ENCODE results near the gene CDH23.

The CDH23 gene

DNA sequence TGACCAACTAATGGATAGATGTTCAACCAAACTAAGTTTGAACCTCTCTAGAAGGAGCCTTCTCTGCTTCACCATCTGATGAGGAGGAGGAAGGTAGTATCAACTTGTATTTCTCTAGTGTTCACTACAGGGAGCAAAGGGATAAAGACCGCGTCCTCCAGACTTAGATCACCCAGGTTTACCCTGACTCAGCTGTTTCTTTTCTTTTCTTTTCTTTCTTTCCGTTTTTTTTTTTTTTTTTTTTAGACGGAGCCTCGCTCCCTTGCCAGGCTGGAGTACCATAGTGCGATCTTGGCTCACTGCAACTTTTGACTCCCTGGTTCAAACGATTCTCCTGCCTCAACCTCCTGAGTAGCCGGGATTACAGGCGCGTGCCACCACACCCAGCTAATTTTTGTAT is 263.0 kb downstream of the CDH23 start:
- no peaks in the 10 kb centered on the region for H3K9me3 ChIP-seq (ENCODE audit: insufficient read depth, low read depth, low read length)
- peaks cover 10% of the 10 kb centered on the region for H3K4me1 ChIP-seq (ENCODE audit: insufficient read depth, low read length, poor library complexity, severe bottlenecking)
- no peaks in the 10 kb centered on the region for H3K9me2 ChIP-seq (replicated peaks; ENCODE audit: low read depth, low read length)
- no peaks in the 10 kb centered on the region for H3K36me3 ChIP-seq (ENCODE audit: insufficient read depth, low read length)
- no peak overlapping the region for H2AFZ ChIP-seq (ENCODE audit: low read length)
- no peaks in the 10 kb centered on the region for H3K27me3 ChIP-seq (ENCODE audit: insufficient read depth, low read length, poor library complexity, severe bottlenecking)
- no peaks in the 10 kb centered on the region for H4K20me1 ChIP-seq (ENCODE audit: insufficient read depth, low read length, poor library complexity, severe bottlenecking)
- no peak for TF ChIP-seq EZH2phosphoT487 (IDR thresholded peaks at IDR 0.05; ENCODE audit: borderline replicate concordance)
- TF ChIP-seq, protein P1, sequence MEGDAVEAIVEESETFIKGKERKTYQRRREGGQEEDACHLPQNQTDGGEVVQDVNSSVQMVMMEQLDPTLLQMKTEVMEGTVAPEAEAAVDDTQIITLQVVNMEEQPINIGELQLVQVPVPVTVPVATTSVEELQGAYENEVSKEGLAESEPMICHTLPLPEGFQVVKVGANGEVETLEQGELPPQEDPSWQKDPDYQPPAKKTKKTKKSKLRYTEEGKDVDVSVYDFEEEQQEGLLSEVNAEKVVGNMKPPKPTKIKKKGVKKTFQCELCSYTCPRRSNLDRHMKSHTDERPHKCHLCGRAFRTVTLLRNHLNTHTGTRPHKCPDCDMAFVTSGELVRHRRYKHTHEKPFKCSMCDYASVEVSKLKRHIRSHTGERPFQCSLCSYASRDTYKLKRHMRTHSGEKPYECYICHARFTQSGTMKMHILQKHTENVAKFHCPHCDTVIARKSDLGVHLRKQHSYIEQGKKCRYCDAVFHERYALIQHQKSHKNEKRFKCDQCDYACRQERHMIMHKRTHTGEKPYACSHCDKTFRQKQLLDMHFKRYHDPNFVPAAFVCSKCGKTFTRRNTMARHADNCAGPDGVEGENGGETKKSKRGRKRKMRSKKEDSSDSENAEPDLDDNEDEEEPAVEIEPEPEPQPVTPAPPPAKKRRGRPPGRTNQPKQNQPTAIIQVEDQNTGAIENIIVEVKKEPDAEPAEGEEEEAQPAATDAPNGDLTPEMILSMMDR (conservative IDR thresholded peaks at IDR 0.05; ENCODE audit: low read length) = no peak
- no peak overlapping the region for H3K4me3 ChIP-seq (ENCODE audit: low read length, poor library complexity, severe bottlenecking)
- H3K4me2 ChIP-seq (ENCODE audit: low read depth, low read length, poor library complexity, severe bottlenecking) = peak overlapping the region; percentile 5
- H3F3A ChIP-seq (ENCODE audit: low read depth) = no peaks in the 10 kb centered on the region
- H3K79me2 ChIP-seq (ENCODE audit: insufficient read depth, low read length) = no peaks in the 10 kb centered on the region
- H3K9ac ChIP-seq (ENCODE audit: low read depth, low read length, poor library complexity, severe bottlenecking) = no peak overlapping the region

DNA sequence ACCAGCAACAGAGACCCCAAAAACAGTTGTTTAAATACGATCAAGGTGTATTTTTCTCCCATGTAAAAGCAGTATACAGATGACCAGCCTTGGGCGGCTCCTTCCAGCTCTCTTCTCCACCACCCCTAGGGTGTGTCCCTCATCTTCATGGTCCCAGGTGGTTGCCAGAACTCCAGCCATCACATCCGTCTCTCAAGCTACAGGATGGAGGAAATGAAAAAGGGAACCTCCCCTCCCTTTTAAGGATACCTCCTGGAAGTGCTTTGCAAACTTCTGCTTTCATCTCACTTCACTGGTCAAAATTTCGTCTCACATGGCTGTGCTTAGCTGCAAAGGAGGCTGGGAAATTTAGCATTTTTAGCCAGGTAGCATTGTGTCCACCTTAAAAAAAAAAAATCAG is 263.6 kb downstream of the CDH23 start:
- H3K27me3 ChIP-seq (ENCODE audit: insufficient read depth, low read length, poor library complexity, severe bottlenecking) = no peaks in the 10 kb centered on the region
- H3K9me2 ChIP-seq (replicated peaks; ENCODE audit: low read depth, low read length) = no peaks in the 10 kb centered on the region
- no peak overlapping the region for H3K4me2 ChIP-seq (ENCODE audit: low read depth, low read length, poor library complexity, severe bottlenecking)
- H3K9me3 ChIP-seq (ENCODE audit: insufficient read depth, low read depth, low read length) = no peaks in the 10 kb centered on the region
- H3K36me3 ChIP-seq (ENCODE audit: insufficient read depth, low read length) = no peaks in the 10 kb centered on the region
- H3K4me3 ChIP-seq (ENCODE audit: low read length, poor library complexity, severe bottlenecking) = no peak overlapping the region
- no peak for TF ChIP-seq EZH2phosphoT487 (IDR thresholded peaks at IDR 0.05; ENCODE audit: borderline replicate concordance)
- TF ChIP-seq, protein P1 (conservative IDR thresholded peaks at IDR 0.05; ENCODE audit: low read length) = no peak
- peaks cover 10% of the 10 kb centered on the region for H3K4me1 ChIP-seq (ENCODE audit: insufficient read depth, low read length, poor library complexity, severe bottlenecking)
- H3F3A ChIP-seq (ENCODE audit: low read depth) = no peaks in the 10 kb centered on the region
- no peaks in the 10 kb centered on the region for H4K20me1 ChIP-seq (ENCODE audit: insufficient read depth, low read length, poor library complexity, severe bottlenecking)
- no peak overlapping the region for H3K9ac ChIP-seq (ENCODE audit: low read depth, low read length, poor library complexity, severe bottlenecking)
- no peaks in the 10 kb centered on the region for H3K79me2 ChIP-seq (ENCODE audit: insufficient read depth, low read length)
- no peak overlapping the region for H2AFZ ChIP-seq (ENCODE audit: low read length)

DNA sequence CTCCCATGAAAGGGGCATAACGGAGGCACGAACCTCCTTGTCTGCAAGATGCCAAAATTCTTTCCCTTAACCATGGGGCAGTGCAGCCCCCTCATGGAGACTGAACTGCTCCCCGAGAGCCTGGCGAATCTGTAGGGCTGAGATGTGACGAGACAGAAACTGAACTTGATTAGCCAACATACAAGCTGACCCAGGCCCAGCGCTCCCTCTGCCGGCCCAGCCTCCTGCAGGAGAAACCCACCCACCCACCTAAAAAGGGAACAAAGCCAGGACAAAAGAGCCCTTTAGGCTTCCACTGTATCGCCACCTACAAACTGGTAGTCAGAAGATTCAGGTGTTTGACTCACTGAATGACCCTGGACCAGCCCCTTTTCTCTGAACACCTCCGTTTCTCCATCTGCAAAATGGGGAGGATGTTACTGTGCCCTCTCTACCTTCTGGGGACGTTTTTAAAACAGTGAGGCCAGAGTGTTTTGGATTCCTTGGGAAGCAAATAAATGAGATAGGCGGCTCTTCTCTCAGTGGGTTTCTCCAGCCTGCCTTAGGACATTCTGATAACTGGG is 264.4 kb downstream of the CDH23 start:
- no peak overlapping the region for H2AFZ ChIP-seq (ENCODE audit: low read length)
- H3K4me1 ChIP-seq (ENCODE audit: insufficient read depth, low read length, poor library complexity, severe bottlenecking) = peaks cover 10% of the 10 kb centered on the region
- no peaks in the 10 kb centered on the region for H3K36me3 ChIP-seq (ENCODE audit: insufficient read depth, low read length)
- no peak overlapping the region for H3K4me2 ChIP-seq (ENCODE audit: low read depth, low read length, poor library complexity, severe bottlenecking)
- H3K9me3 ChIP-seq (ENCODE audit: insufficient read depth, low read depth, low read length) = no peaks in the 10 kb centered on the region
- H4K20me1 ChIP-seq (ENCODE audit: insufficient read depth, low read length, poor library complexity, severe bottlenecking) = no peaks in the 10 kb centered on the region
- no peak for TF ChIP-seq EZH2phosphoT487 (IDR thresholded peaks at IDR 0.05; ENCODE audit: borderline replicate concordance)
- TF ChIP-seq, protein P1 (conservative IDR thresholded peaks at IDR 0.05; ENCODE audit: low read length) = no peak
- no peak overlapping the region for H3K4me3 ChIP-seq (ENCODE audit: low read length, poor library complexity, severe bottlenecking)
- no peaks in the 10 kb centered on the region for H3K27me3 ChIP-seq (ENCODE audit: insufficient read depth, low read length, poor library complexity, severe bottlenecking)
- no peaks in the 10 kb centered on the region for H3K9me2 ChIP-seq (replicated peaks; ENCODE audit: low read depth, low read length)
- H3K9ac ChIP-seq (ENCODE audit: low read depth, low read length, poor library complexity, severe bottlenecking) = no peak overlapping the region
- no peaks in the 10 kb centered on the region for H3K79me2 ChIP-seq (ENCODE audit: insufficient read depth, low read length)
- no peaks in the 10 kb centered on the region for H3F3A ChIP-seq (ENCODE audit: low read depth)

Data from Loucy (cell line).